ENCODE data around the gene ETFB.

- no peak for TF ChIP-seq EZH2phosphoT487 (IDR thresholded peaks at IDR 0.05; ENCODE audit: insufficient read depth, low read depth)
- TF ChIP-seq EZH2 (IDR thresholded peaks at IDR 0.05; ENCODE audit: insufficient read depth, poor library complexity, severe bottlenecking): no peak
These were observed 23.0 kb upstream of the ETFB start for GRCh38 chr19:51389143-51389542.

Measured in GM23248 (cell line).